Neutrophil (primary cell): ENCODE measurements around the gene MPL.

Experiments used
- H3K27ac ChIP-seq: fragments of 200-600 bp; sonication (generic); 2 replicates; pipeline ENCODE4 v1.5.1; 2016; ENCODE audit warnings: mild to moderate bottlenecking, moderate library complexity
- H3K27me3 ChIP-seq: fragments of 200-600 bp; sonication (generic); 2 replicates; pipeline ENCODE4 v1.6.0; 2016; ENCODE audit warnings: mild to moderate bottlenecking
- H3K36me3 ChIP-seq: fragments of 200-600 bp; sonication (generic); 2 replicates; pipeline ENCODE4 v1.5.1; 2017
- H3K4me1 ChIP-seq, 2 experiments: fragments of 200-600 bp in 1 of 2; sonication (generic) in 1 of 2; 1 replicate in 1 of 2; 2 replicates in 1 of 2; pipeline versions ENCODE4 v1.5.1 to v1.6.1; 2013 to 2016; ENCODE audit warnings: low read depth in 1 of 2, low read length in 1 of 2, mild to moderate bottlenecking in 1 of 2, moderate library complexity in 1 of 2; ENCODE audit not compliant: control insufficient read depth in 1 of 2, insufficient read depth in 1 of 2
- H3K4me3 ChIP-seq, 2 experiments: fragments of 200-600 bp in 1 of 2; sonication (generic) in 1 of 2; 1 replicate in 1 of 2; 2 replicates in 1 of 2; pipeline ENCODE4 v1.5.1; 2013 to 2016; ENCODE audit warnings: low read depth in 1 of 2, low read length in 1 of 2, mild to moderate bottlenecking in 1 of 2, moderate library complexity in 1 of 2
- H3K9me3 ChIP-seq: fragments of 200-600 bp; sonication (generic); 2 replicates; pipeline ENCODE4 v1.5.1; 2016
- CTCF ChIP-seq: fragments of 200-600 bp; sonication (generic); IDR thresholded peaks from 2 replicates; pipeline ENCODE4 v1.5.1; 2016; ENCODE audit warnings: antibody characterized with exemption

The MPL gene

GRCh38 chr1:43365678-43366077, 28.1 kb downstream of the MPL start:
- Histone ChIP-seq H3K27ac (peak overlapping the region; percentile 18), H3K4me3 (no peak overlapping the region), H3K36me3 (peaks cover 51% of the 10 kb centered on the region), H3K9me3 (no peaks in the 10 kb centered on the region), H3K27me3 (no peaks in the 10 kb centered on the region), H3K4me1 (peaks cover 37 to 45% of the 10 kb centered on the region in 2 experiments)
- no peak for TF ChIP-seq CTCF

GRCh38 chr1:43366179-43366578, 28.6 kb downstream of the MPL start:
- Histone ChIP-seq H3K4me1 (peaks cover 37 to 40% of the 10 kb centered on the region in 2 experiments), H3K4me3 (peak overlapping the region; percentile 91 to 92), H3K9me3 (no peaks in the 10 kb centered on the region), H3K36me3 (peaks cover 46% of the 10 kb centered on the region), H3K27me3 (no peaks in the 10 kb centered on the region), H3K27ac (peak overlapping the region; percentile 98)
- TF ChIP-seq CTCF = no peak

GRCh38 chr1:43366601-43367025, 29.0 kb downstream of the MPL start:
- H3K4me3 ChIP-seq = peak overlapping the region; percentile 91 to 92
- no peaks in the 10 kb centered on the region for H3K27me3 ChIP-seq
- H3K36me3 ChIP-seq = peaks cover 41% of the 10 kb centered on the region
- H3K9me3 ChIP-seq = no peaks in the 10 kb centered on the region
- peaks cover 36 to 37% of the 10 kb centered on the region in 2 experiments for H3K4me1 ChIP-seq
- H3K27ac ChIP-seq = peak overlapping the region; percentile 98
- no peak for TF ChIP-seq CTCF

- H3K27me3 ChIP-seq = no peaks in the 10 kb centered on the region
- H3K4me3 ChIP-seq = peak overlapping the region; percentile 91 to 92
- no peaks in the 10 kb centered on the region for H3K9me3 ChIP-seq
- peaks cover 34 to 35% of the 10 kb centered on the region in 2 experiments for H3K4me1 ChIP-seq
- H3K27ac ChIP-seq = peak overlapping the region; percentile 98
- TF ChIP-seq CTCF = no peak
- peaks cover 35% of the 10 kb centered on the region for H3K36me3 ChIP-seq
These were observed 29.6 kb downstream of the MPL start for GRCh38 chr1:43367026-43367903.

- peaks cover 28 to 33% of the 10 kb centered on the region in 2 experiments for H3K4me1 ChIP-seq
- H3K9me3 ChIP-seq = no peaks in the 10 kb centered on the region
- peak; percentile 54 for TF ChIP-seq CTCF
- H3K27ac ChIP-seq = peak within 1 kb of the TSS; percentile 98
- H3K36me3 ChIP-seq = peaks cover 35% of the 10 kb centered on the region
- H3K4me3 ChIP-seq = peak within 1 kb of the TSS; percentile 91 to 92
- no peaks in the 10 kb centered on the region for H3K27me3 ChIP-seq
These were observed 30.5 kb downstream of the MPL start, which contains the start of gene ELOVL1 for GRCh38 chr1:43367904-43368645. Gene ELOVL1 (minus strand): TSS chr1:43368011. CDS start chr1:43365609, 2,402 bp downstream.
